Effector CD4-positive, alpha-beta T cell (primary cell): ENCODE data around the gene ERBB3.
"Not testable (repeated sequence)": the region's sequence is repeated elsewhere in the genome, so short reads cannot be mapped to it uniquely, and the experiment has no call there.

Experiments
- DNase-seq: peaks from one replicate; pipeline ENCODE4 v3.0.0-alpha.2; 2020

Gene ERBB3

DNA sequence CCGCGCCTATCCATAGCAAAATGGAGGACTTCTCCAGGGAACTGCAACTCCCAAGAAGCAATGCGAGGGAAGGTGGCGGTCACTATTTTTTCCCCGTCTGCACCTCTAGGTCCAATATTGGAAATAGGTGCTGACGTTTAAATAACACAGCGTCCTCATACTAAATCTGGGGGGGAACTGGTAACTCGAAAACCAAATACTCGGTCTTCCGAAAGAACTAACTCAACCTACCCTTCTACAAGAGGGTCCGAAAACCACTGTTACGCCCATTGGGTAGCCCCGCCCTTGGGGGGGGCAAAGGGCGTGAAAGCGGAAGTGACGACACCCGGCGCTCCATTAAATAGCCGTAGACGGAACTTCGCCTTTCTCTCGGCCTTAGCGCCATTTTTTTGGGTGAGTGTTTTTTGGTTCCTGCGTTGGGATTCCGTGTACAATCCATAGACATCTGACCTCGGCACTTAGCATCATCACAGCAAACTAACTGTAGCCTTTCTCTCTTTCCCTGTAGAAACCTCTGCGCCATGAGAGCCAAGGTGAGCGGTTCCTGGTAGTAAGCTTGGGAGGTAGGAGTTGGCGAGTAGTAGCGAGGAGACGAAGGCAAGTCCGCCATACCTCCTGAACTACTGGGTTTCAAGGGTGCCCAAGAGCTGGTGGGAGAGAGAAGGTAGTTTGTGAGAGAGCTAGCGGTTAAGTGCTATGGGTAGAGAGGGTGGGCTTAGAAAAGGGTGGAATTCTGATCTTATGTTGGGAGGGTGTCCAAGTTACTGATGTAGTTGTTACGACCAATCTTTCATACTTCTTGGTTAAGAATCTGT is 36.5 kb downstream of the ERBB3 start, which contains the start of gene RPL41:
TSS of gene RPL41 (plus strand) at position 367 of the 815 bp plus-strand sequence.
- DNase-seq: peak; percentile 92

DNA sequence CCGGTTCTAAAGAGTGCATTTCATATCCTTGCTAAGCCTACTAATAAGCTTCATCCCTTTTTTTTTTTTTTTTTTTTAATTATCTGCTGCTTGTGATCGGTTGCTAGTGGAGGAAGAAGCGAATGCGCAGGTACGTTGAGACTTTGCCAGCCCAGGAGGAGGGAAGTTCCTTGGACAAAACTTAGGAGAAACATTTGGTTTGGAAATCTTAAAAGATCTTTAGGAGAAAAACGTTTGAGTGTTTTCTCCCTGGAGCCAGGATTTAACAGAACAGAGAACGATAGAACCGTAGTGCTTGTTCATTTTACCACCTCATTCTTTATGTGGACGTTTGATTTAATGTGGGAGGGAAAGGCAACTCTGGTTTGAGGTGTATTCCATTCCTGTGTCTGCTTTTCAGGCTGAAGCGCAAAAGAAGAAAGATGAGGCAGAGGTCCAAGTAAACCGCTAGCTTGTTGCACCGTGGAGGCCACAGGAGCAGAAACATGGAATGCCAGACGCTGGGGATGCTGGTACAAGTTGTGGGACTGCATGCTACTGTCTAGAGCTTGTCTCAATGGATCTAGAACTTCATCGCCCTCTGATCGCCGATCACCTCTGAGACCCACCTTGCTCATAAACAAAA is 37.2 kb downstream of the ERBB3 start:
- not testable (repeated sequence) for DNase-seq

DNA sequence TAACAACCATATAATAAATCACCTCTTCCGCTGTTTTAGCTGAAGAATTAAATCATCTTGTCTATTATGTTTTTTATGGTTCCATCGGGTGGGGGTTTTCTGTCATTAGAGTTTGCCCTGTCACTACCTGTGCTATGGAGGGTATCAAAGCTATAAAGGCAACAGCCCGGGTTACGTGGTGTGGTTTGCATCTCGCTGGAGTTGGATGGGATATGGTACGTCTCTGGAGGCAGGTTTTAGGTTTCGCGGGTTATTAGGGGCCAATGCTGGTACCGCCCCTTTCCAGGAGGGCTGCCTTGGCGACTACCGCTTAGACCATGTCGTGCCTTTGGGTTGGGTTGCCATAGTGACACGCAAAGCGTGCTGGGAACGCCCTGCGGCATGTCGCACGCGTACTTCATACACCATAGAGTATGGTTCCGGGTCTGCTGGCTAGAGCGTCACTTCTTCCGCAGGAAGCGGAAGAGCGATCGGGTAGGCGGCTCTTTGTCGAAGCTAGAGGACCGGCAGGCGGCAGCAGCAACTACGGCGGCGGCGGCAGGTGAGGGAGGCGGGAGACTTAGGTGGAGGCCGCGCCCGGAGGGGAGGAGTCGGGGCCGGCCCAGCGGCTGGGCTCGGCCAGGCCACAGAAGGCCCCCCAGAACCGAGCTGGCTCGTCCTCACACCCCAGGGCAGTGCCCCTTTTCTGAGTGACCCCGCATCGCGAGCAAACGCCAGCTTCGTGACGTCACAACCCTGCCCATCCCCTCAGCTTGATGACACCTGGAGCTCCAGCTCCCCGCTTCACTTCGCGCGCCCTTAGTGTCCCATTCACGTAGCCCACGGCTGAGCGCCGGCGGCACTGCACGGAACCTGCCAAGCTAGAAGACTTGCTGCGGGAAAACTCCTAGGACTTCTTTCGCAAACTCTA is 38.1 kb downstream of the ERBB3 start, which contains the start of gene ZC3H10:
TSS of gene ZC3H10 (plus strand) at position 489 of the 910 bp plus-strand sequence. CDS start 2,297 bp downstream, outside the sequence.
- DNase-seq: peak; percentile 97

DNA sequence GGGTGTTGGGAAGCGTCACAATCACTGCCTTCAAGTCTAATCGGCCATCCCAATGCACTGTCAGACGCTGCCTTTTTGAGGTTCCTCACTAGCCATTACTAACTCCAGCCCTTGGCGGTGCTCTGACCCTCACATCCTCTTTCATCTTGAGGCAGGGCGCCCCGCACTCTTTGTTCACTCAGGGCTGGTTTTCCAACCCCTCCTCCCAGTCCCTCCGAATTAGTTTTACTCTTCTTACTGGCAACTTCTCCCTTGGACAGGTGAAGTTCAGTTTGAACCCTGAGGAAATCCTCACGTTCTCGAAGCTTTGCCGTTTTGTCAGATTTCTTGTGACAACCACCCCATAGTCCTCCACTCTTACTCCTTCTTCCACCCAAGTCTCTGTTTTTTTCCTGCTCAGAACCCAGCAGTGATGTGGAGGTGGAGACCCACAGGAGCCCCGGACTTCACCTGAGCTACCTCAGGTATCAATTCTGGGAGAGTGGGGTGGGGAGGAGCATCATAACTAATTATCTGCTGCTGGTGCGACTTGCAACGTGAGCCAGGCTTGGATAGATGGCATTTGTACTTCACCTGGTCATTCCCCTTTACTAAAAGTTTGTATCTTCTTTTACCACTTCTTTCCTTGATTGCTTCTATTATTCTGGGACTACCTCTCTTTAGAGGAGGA is 38.9 kb downstream of the ERBB3 start:
- no peak for DNase-seq

DNA sequence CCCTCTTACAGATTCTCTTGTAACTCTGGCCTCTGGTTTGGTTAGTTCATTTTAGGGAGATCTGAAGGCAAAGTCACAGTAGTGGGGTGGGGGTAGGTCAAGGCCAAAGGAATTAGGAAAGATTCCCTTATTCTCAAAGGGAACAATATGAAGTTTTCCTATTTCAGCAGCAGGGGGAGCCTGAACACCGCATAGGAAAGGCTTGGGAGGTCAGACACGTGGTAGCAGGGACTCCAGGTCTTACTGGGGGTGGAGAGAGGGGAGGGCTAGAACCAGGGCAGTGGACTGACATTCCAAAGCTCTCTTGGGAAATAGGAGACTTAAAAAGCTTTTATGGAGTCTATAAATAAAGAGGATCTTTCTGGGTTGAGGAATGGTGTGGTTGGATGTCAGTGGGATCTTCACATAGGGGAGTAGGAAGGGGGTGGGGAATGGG is 39.4 kb downstream of the ERBB3 start:
- peak; percentile 43 for DNase-seq

DNA sequence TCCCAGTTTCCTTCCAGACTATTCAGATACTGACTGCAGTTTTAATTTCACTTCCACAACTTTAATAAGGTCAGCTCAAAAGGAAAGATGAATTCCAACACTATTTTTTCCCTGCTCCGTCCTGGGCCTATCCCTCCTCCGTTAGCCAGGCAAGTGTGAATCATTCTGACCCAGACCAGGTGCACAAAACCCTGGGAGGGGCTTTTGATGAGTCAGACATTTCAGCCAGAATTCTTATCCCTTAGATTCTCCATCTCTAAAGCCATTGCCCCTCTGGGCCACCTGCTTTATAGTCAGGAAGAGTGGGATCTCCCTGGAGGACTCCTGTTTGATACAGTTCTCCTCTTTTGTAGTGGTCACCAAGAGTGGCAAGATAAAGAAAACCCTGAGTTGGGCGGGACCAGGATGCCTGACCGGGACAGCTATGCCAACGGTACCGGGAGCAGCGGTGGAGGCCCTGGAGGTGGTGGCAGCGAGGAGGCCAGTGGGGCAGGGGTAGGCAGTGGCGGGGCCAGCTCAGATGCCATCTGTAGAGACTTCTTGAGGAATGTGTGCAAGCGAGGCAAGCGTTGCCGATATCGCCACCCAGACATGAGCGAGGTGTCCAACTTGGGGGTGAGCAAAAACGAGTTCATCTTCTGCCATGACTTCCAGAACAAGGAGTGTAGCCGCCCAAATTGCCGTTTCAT is 40.3 kb downstream of the ERBB3 start:
- DNase-seq: no peak

DNA sequence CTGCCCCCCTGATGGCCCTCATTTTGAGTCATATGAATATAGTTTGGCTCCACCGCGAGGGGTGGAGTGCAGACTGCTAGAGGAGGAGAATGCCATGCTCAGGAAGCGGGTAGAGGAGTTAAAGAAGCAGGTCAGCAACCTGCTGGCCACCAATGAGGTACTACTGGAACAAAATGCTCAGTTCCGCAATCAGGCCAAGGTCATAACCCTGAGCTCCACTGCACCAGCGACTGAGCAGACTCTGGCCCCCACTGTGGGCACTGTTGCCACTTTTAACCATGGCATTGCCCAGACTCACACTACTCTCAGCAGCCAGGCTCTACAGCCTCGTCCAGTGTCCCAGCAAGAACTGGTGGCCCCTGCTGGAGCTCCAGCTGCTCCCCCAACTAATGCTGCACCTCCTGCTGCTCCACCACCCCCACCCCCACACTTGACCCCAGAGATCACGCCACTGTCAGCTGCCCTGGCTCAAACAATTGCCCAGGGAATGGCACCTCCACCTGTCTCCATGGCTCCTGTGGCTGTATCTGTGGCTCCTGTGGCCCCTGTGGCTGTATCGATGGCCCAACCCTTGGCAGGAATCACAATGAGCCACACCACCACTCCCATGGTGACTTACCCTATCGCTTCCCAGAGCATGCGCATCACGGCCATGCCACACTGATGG is 41.4 kb downstream of the ERBB3 start:
- DNase-seq: no peak

DNA sequence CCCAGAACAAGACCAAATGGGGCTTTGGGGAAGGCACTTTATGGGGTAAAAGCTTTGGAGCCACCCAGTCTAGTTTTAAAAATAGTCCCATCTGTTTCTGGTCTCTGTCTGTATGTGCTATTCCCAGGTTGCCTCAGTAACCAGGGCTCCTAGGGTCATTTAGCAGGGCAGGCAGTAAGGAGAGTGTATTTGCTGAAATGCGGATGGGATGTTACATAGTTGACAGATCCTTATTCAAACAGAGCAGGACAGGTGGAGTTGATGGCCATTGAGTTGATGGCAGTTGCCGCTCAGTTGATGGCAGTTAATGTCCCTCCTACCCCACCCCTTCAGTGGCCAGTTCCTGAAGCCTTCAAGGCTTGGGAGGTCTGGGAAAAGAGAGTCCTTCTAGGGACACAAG is 42.7 kb downstream of the ERBB3 start:
- no peak for DNase-seq

DNA sequence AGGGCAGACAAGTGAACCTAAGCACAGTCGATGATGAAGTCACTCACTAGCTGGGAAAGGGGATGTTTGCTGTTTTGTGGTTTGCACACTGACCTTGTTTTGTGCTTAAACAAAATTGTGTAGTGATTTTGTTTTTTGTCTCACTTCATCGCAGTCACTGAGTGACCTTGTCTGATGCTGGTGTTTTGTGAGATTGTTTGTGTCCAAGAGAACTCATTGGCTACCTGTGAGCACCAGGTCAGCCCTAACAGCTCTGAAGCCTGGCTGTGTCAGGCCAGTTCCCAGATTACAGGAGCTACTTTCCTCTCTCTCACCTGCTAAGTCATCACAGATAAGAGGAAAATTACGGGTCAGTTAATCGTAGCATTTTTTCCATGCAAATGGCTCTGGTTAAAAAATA is 44.2 kb downstream of the ERBB3 start:
- DNase-seq: no peak

DNA sequence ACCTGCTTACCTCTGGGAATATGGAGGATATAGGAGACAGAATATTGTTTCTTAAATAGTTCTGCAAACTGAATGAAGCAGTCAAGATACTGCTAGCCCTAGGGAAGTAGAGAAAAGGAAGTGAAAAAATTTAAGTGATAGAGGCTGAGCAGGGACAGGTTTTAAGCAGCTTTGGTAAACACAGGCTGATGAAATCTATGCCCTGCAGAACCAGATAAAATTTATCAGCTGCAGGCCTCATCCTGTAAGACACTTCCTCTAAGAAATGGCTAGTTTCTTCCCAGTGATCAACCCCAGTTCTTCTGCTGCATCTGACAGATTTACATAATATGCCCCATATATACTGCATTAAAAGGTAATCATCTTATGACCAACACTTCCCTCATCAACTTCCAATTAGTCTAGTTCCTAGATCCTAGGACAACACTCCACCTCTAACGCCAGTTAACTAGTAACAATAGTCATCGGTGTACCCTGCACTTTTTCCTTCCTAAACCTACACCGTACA is 46.8 kb downstream of the ERBB3 start:
- no peak for DNase-seq

DNA sequence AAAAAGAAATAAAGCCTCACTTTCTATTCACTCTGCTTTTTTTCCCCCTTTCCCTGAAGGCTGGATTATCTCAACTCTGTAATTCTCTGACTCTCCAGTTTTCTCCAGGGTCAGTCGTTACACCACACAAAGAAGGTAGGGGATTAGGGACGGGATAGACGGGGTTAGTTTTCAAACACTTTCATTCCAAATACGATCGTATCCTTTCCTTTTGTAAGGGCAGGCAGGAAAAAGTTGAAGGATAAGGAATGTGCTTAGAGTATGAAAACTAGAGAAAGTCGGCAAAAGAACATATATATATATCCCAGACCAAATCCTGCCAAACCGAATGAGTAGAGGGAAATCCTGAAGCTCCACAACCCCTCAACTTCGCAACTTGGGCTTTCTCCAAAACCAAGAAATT is 47.5 kb downstream of the ERBB3 start:
- no peak for DNase-seq

DNA sequence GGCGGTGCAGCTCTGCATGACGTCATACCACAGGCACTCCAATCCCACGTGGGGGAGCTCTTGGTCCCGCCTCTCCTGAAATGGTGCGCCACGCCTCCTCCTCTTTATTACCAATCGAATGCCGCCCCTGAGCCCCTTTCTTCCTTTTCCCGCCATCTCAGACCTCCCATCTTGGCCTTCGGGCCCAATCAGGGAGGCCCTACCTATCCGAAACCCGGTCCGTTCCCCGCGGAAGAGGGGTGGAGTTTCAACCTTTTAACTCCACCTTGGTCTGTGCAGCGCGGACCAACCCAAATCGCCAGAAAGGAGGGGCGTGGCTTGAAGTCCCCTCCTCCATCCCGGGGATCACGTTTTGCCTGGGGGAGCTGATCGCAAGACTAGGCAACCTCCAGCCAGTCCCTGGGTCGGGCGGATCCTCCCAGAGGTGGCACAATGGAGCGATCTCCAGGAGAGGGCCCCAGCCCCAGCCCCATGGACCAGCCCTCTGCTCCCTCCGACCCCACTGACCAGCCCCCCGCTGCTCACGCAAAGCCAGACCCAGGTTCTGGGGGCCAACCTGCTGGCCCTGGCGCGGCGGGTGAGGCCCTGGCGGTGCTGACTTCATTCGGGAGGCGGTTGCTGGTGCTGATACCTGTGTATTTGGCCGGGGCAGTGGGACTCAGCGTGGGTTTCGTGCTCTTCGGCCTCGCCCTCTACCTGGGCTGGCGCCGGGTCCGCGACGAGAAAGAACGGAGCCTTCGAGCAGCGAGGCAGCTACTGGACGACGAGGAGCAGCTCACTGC is 48.1 kb downstream of the ERBB3 start, which contains the start of gene ESYT1:
TSS of gene ESYT1 (plus strand) at position 380 of the 782 bp plus-strand sequence. CDS start at position 433, 53 bp downstream.
- DNase-seq: peak; percentile 95

DNA sequence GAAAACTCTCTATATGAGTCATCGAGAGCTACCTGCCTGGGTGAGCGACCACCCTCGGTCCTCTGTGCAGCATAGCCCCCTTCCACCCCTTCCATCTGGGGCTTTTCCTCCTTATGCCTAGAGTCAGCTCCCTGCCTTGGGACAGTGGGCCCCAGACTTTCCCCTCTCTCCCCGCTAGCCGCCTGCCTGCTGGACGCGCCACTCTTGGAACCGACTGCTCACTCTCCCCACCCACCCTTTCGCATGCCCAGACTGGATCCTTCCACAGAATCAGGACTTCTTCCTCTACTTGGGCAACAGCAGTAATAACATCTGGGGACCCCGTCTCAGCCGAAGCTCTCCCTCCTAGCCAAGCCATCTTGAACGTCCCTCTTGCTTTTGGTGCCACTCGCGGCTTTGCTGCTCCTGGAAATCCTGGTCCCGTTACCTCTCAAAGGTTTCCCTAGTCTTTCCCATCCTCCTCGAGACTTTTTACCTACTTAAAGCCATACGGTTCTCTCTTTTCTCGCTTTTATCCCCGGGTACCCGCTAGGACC is 48.8 kb downstream of the ERBB3 start:
- no peak for DNase-seq

DNA sequence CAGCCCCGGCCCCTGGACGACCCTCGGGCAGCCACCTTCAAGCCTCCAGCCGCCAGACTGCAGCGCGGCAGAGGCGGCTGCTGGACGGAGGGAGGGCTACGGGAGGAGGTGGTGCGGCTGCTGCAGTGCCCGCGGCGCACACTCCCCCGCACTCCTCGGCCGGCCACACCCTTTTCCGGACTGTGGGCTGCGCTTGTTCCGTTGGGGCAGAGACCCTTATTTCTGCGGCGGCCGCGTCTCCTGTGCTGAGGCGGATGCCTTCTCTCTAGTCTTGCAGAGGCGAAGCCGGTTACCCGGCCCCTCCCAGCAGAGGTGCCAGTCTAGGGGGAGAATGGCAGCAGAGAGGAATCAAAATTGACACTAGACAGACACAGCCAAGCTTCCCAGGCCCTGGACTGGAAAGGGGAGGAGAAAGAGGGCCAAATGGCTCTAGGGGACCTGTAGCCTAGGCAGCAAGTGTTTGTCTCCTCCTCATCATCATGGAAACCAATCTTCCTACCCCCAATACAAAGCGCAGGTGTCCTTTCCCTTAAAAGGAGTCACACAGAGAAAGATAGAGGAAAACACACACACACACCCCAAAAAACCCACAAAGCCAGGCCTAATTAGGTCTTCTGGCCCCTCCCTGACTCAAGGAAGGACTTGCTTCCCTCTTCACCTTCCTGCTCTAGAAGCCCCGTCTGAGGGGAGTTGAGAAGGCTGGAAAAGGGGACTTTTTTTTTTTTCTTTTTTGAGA is 49.4 kb downstream of the ERBB3 start:
- peak; percentile 63 for DNase-seq

DNA sequence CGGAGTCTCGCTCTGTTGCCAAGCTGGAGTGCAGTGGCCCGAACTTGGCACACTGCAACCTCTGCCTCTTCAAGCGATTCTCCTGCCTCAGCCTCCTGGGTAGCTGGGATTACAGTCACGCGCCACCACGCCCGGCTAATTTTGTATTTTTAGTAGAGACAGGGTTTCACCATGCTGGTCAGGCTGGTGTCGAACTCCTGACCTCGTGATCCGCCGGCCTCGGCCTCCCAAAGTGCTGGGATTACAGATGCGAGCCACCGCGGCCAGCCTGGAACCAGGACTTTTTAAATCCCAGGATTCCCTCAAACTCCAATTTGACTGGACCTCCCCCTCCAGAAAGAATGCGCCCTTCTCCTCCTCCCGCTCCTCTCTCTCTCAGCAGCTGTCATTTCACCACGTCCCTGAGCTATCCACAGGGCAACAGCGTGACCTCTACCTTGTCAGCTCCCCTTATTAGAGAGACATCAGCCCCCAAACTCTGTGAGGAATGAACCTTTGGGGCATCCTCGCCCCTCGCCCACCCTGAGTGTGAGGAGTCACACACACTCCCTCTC is 50.1 kb downstream of the ERBB3 start:
- no peak for DNase-seq

DNA sequence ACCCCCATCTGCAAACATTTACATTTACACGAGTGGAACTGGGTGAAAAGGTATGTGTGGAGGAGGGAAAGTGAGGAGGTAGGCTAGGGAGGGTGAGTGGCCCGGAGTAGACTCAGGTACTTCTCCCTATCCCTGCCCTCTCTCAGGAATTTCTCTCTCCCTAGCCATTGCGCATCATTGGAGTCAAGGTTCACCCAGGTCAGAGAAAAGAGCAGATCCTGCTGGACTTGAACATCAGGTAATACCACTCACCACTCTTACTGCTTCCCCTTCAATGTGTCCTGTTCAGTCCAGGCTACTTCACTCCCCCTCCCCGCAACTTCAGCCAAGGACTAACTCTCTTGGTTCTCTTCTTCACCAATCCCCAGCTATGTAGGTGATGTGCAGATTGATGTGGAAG is 50.9 kb downstream of the ERBB3 start:
- no peak for DNase-seq

DNA sequence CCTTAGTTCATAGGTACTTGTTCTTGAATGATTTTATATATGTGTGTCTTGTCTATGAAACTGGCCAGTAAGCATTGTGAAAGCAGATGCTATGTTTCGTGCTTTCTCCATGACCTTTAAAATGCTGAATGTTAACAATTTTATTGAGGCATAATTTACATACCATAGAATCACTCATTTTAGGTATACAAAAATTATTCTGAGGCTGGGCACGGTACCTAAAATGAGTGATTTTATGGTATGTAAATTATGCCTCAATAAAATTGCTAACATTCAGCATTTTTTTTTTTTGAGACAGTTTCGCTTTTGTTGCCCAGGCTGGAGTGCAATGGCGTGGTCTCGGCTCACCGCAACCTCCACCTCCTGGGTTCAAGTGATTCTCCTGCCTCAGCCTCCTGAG is 54.9 kb downstream of the ERBB3 start:
- DNase-seq: no peak

DNA sequence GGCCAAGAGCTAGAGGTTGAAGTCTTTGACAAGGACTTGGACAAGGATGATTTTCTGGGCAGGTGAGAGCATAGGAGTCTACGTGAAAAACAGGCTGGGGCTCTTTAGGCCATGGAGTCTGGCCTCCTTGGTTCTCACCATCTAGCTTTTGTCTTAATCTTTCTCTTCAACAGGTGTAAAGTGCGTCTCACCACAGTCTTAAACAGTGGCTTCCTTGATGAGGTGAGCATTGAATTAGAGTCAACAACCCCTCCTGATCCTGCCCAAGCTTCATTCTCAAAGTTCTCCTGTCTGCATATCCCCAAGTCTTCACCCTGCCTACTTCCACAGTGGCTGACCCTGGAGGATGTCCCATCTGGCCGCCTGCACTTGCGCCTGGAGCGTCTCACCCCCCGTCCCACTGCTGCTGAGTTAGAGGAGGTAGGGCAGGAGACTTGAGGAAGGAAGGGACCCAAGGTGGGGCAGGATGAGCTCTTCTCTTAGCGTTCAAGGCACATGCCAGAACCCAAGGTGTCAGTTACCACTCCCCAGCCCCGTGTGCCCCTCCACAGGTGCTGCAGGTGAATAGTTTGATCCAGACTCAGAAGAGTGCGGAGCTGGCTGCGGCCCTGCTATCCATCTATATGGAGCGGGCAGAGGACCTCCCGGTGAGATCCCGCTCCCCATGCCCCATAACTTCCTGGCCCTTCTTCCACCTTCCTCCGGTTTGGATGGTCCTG is 58.0 kb downstream of the ERBB3 start:
- DNase-seq: no peak
